Stimulated activated CD8-positive, alpha-beta memory T cell treated with anti-CD3 and anti-CD28 coated beads, Interleukin-4, amount 100 ng/mL, for 24 hours (primary cell): ENCODE results near the gene NKTR.
"Not testable (repeated sequence)": the region's sequence is repeated elsewhere in the genome, so short reads cannot be mapped to it uniquely, and the experiment has no call there.

Source experiments
- DNase-seq: peaks from one replicate; pipeline ENCODE4 v3.0.0-alpha.2; 2020; ENCODE audit warnings: low read depth

Gene NKTR

DNA sequence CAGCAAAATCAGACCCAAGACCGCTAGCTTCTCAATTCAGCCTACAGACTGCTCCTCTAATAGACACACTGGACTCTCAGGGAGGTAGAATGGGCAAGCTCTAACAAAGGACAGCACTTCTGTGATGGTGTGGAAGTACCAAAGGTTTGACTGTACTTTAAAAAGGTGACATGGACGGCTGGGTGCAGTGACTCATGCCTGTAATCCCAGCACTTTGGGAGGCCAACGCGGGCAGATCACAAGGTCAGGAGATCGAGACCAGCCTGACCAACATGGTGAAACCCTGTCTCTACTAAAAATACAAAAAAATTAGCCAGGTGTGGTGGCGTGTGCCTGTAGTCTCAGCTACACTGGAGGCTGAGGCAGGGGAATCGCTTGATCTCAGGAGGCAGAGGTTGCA lies 3.4 kb upstream of the NKTR start:
- not testable (repeated sequence) for DNase-seq

DNA sequence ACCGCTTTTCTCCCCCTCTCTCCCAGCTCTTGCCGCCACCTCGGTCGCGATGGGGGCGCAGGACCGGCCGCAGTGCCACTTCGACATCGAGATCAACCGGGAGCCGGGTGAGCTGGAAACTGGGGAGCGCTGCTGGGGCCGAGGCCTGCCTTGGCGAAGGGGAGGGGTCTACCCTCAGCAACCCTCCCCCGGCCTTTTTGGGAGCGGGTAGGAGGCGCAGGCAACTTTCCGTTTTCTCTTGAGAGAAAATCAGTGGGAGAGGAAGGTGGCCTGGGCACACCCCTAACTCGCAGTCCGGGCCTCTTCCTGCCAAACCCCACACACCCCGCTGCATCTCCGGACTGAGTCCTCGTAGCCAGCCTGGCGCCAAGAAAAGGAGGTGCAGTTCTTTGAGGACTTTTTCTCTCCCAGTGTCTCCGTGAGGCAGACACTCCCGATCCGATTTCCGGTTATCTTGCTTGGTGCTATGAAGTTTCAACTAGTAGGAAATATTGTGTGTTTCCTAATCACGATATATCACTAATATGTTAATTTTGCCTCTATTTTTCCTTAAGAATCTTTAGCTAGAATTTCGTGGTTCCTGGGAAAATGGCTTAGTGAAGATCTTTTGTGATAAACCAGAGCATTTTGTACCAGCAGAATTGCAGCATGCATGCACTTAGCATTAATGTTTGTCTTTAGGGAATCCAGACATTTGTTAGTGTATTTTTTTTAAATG lies 631 bp downstream of the NKTR start:
- peak; percentile 45 for DNase-seq

DNA sequence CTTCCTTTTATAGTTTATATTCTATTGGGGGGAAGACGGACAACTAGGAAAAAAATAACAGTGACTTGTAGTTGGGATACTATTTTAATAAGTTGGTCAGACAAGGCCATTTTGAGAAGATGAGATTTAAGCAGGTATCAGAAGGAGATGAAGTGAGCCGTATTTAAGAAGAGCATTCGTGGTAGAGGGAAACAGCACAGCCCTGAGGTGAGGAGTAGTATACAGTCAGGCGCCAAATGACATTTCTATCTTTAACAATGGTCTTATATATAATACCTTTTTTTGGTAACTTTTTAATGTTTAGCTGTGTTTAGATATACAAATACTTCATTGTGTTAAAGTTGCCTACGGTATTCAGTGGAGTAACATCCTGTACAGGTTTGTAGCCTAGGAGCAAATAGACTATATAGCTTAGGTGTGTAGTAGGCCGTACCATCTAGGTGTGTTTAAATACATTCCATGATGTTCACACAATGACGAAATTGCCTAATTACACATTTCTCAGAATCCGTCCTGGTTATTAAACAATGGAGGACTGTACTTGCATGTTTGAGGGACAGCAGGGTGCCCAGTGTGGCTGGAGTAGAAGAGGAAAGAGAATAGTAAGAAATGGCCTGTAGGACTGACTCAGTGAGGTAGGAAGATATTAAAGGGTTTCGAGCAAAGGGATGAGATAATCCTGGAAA lies 1.6 kb downstream of the NKTR start:
- no peak for DNase-seq

DNA sequence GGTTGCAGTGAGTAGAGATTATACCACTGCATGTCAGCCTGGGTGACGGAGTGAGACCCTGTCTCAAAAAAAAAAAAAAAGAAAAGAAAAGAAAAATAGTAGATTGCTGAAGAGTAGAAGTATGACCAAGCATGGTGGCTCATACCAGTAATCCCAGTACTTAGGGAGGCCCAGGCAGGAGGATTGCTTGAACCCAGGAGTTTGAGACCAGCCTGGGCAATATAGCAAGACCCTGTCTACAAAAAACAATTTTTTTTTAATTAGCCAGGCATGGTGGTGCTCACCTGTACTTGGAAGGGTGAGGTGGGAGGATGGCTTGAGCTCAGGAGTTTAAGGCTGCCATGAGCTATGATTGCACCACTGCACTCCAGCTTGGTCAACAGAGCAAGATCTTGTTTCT lies 2.5 kb downstream of the NKTR start:
- DNase-seq: no peak

DNA sequence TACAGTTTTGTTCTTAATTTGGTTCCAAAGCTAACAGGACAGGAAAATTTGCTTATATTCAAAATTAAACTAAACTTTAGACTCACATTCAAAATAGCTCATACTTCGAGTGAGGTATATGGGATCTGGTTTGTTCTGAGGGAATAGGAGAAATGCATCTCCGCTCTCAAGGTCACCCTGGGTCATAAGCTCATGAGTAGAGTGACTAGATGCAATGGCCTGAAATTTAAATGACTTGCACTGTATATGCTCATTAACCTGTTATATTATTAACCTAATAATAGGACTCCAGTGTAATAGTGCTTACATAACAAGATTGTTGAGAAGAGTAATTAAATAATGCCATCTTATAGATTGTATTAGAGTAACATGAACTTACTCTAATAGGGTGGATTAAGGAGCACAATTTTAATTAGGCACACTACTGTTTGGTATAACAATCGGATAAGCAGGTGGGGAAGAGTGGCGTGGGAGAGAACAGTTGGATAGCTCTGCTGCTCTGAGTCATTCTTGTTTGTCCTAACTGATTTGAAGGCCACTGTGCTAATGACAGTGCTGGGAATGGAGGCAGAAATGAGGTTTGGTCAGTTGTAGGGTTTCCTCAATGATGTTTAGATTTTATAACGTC lies 5.2 kb downstream of the NKTR start:
- DNase-seq: no peak

DNA sequence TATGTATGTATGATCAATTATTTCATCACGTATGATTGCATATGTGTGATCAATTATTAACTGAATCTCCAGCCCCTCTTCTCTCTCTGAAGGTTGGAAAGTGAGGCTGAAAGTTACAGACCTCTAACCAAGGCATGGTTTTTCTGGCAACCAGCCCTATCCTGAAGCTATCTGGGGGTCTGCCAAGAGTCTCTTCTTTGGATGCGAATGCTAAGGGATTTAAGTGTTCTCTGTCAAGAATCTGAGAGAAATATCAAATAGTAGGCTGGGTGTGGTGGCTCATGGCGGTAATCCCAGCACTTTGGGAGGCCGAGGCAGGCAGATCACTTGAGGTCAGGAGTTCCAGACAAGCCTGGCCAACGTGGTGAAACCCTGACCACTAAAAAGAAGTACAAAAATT lies 8.1 kb downstream of the NKTR start:
- DNase-seq: no peak

DNA sequence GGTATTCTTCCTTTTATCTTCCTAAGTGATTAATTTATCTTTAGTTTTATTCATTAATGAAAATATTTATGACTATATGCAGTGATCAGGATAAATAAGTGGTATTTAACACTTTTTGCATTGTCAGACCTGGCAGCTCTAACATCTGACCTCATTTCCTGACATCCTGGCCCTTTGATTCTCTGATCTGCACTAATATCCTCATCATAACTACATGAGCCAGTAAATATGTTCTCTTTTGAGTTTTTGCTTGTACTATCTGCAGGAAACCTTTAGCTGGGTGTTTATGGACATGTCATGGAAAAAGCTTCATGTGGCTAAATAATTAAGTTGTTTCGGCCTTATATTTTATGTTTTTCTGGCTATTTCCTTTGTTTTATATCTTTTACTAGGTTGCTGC lies 10.5 kb downstream of the NKTR start:
- DNase-seq: no peak

DNA sequence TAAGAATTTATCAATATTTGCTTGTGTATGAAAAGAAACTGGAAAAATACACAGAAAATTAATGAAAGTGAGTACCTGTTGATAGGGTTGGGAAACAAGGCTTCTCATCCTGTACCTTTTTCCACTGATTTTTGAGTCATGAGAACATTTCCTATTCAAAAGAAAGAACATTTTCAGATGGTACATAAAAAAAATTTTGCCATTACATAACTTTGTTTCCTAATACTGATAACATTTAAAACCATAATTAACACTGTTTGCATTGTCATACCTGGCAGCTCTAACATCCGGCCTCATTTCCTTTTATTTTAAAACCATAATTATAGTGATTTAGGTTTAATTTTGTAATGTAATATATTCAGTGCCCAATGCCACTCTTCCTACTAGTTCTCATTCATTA lies 11.7 kb downstream of the NKTR start:
- no peak for DNase-seq

DNA sequence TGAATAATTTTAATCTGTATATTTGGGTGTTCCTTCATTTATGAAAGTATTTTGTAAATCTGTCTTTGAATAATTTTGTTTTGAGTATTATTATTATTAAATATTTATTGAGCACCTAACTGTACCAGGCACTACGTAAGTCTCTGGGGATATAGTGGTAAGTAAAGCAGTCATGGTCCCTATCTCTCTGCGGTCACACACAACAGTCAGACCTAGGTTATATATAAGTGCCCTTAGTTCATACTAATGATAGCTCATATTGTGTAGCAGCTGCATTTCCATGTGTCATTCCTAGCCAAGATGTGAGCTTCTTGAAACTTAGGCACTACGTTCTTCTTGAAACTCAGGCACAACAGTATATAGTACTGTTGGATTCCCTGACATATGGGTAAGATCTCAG lies 12.4 kb downstream of the NKTR start:
- DNase-seq: no peak

DNA sequence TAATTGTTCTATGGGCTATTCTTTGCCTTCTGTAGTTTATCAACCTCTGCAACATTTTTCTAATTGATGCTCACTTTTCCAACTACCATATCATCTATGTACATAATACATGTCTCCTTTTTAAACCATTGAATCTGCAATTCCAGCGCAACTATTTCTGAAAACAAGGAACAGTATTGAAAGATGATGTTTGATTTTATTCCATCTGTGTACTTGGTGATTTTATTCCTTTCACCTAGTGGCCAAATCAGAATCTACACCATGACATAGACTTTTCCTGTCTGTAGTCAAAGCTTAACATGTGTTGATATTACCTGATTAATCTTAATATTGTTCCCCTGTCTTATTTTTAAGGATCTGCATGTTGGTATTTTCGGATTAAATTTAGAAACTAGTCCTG lies 13.0 kb downstream of the NKTR start:
- DNase-seq: no peak

DNA sequence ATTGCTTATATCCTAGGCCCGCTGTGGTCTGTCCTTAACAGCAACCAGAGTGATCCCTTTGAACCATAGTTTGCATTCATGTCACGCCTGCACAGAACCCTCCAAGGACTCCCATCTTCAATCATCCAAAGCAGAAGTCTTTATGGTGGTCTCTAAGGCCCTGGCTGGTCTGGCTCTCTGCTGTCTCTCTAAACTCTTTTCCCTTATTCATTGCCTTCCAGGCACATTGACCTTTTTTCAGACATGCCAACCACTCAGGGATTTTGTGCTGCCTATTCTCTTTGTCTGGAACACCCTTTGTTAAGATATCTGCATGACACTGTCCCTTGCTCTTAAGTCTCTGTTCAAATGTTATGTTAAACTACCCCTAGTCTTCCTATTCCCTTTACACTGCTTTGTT lies 31.1 kb downstream of the NKTR start:
- DNase-seq: no peak

DNA sequence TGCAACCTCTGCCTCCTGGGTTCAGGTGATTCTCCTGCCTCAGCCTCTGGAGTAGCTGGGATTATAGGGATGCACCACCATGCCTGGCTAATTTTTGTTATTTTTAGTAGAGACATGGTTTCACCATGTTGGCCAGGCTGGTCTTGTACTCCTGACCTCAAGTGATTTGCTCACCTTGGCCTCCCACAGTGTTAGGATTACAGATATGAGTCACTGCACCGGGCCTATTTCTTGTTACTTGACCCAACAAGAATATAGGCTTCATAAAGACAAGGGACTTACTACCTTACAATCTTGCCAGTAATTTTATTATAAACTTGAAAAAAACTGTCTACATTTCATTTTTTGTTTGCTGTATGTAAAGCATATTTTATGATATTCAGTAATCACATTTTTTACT lies 31.7 kb downstream of the NKTR start:
- DNase-seq: no peak

DNA sequence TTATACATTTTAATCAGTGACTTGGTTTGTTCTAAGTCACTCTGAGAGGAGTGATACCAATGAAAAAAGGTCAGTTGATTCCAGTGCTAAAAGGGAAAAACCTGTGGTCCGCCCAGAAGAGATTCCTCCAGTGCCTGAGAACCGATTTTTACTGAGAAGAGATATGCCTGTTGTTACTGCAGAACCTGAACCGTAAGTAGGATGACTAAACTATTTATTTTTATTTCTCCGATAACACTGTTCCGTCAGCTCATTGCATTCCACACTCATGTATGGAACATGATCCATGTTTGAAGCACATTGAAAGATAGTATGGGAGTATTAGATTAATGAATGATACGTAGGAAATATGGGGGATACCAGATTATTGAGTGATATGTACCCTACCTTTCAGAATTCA lies 33.1 kb downstream of the NKTR start:
- no peak for DNase-seq

DNA sequence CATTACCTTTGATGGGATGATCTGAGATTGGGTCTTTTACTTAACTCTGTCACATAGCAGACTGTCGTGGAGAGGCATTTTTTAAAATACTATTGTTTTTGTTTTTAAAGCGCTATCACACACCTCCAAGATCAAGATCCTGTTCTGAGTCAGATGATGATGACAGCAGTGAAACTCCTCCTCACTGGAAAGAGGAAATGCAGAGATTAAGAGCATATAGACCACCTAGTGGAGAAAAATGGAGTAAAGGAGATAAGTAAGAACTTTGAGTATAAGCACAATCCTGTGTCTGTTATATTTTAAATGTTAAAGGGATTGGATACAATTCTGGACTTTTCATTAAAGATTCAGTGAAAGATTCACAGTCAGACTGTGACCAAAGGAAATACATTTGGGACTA lies 34.6 kb downstream of the NKTR start:
- no peak for DNase-seq

DNA sequence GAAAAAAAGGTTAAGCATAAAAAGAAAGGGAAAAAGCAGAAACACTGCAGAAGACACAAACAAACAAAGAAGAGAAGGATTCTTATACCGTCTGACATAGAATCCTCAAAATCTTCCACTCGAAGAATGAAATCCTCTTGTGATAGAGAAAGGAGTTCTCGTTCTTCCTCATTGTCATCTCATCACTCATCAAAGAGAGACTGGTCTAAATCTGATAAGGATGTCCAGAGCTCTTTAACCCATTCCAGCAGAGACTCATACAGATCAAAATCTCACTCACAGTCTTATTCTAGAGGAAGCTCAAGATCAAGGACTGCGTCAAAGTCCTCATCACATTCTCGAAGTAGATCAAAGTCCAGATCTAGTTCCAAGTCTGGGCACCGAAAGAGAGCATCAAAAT lies 36.5 kb downstream of the NKTR start:
- DNase-seq: no peak

DNA sequence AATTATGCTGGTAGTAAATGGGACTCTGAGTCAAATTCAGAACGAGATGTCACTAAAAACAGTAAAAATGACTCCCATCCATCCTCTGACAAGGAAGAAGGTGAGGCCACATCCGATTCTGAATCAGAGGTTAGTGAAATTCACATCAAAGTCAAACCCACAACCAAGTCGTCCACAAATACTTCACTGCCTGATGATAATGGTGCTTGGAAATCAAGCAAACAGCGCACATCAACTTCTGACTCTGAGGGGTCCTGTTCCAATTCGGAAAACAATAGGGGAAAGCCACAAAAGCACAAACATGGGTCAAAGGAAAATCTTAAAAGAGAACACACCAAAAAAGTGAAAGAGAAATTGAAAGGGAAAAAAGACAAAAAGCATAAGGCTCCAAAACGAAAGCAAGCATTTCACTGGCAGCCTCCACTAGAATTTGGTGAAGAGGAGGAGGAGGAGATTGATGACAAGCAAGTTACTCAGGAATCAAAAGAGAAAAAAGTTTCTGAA lies 37.9 kb downstream of the NKTR start:
- DNase-seq: no peak

DNA sequence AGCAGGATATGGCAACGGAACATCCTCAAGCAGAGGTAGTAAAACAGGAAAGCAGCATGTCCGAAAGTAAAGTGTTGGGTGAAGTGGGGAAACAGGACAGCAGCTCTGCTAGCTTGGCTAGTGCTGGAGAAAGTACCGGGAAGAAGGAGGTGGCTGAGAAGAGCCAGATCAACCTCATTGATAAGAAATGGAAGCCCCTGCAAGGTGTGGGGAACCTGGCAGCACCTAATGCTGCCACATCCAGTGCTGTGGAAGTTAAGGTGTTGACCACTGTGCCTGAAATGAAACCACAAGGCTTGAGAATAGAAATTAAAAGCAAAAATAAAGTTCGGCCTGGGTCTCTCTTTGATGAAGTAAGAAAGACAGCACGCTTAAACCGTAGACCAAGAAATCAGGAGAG lies 38.7 kb downstream of the NKTR start:
- DNase-seq: no peak

DNA sequence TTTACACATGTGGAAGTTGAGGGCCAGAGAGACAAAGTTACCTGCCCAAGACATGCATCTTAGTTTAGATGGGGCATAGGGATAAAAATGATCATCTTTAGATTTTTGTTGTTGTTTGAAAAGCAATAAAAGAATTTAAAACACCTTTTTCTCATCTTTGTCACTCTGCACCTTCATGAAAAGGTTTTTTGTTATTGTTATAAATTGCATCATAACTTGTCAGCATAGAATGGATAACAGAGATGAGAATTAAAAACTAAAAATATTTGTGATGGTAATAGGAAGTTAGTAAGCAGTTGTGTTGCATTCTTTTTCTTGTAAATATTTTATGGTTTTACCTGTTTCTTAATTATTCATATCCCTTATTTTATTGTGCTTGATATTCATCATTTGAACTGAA lies 39.6 kb downstream of the NKTR start:
- no peak for DNase-seq

DNA sequence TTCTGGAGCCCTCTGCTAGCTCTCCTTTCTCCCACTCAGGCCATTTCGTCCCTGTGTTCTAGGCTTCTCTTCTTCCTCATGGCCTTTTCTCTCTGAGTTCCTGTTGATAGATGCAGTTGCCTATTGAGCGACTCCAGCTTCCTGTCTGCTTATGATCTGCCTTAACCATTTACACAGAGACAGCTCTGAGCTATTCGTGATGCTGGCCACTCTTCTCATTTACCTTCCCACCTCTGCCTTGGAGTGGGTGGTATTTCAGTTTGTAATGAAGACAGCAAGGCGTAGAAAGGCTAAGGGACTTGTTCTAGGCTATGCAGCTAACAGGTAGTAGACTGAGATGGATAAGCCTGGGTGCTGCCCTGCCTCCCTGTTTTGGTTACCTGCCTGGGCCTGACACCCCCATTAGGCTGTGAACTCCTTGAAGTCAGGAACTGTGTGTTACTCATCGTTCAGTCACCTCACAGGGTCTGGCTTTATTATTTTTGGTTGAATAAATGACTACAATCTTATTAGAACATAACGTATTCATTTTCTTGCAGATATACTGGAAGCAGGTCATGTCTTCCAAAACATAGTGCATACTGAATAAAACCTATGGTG lies 40.4 kb downstream of the NKTR start:
- DNase-seq: no peak

DNA sequence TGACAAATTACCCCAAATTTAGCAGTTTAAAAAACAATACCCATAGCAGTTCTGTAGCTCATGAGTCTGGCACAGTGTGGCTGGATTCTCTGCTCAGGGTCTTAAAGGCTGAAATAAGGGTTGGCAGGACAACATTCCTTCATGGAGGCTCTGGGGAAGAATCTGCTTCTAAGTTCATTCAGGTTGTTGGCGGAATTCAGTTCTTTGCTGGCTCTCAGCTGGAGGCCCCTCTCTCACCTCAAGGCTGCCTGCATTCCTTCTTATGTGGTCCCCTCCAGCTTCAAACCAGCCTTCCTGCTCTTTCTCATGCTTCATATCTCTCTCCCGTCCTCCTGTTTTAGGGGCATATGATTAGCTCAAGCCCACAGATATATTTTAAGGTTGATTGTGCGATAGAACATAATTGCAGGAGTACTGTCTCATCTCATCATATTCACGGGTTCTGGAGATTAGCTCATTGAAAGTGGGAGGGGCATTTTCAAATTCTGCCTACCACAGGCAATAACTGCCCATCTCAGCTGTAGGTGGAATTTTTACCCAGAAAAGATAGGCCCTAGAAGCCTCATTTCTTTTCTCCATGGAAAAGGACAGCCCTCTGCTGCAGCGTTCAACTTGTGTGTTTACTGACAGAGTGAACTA lies 47.5 kb downstream of the NKTR start:
- no peak for DNase-seq

DNA sequence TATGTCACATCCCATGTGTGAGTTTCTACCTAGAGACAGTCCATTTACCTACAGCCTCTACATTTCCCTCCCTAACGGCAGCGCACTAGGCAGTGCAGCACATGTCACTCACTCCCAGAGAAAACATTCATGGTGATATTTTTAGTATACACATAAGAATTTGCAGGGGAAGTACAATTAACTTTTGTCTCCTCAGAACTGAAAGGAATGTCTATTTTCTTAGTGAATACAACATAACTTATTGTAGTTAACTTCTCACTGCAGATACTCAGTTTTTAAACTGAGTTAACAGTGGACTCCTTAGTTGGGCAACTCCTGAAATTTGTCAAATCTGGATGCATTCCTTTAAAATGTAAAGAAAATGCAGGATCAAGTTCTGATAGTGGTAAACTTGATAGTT lies 48.5 kb downstream of the NKTR start:
- DNase-seq: no peak

DNA sequence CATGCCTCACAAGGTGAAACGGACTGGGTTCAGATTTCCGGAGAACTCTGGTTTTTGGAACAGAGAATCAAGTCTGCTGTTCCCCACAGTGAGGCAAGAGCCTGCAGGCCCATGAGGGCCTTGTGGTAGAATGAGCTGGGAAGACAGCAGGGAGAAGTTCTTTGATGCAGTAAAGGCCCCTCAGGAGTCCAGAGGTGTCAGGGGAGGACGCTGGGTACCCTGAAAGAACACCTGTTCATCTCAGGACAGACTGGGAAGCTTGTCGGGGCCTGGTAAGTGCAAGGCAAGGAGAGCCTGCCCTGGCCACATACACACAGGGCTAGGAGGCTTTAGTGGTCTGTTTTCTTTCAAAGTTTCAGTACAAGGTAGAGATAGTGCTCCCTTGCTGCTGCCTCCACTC lies 49.3 kb downstream of the NKTR start:
- no peak for DNase-seq
